Hepatocyte (in vitro differentiated cells): ENCODE results near the gene PCDH9. TPM values are rescaled to one million over a fixed set of nuclear protein-coding genes. Genes with fewer than 3 reads are reported as not detected.

Experiments used
- DNase-seq: peaks from one replicate; pipeline ENCODE4 v3.0.0-alpha.2; 2016; ENCODE audit warnings: low spot score
- H2AFZ ChIP-seq: fragments of 200-600 bp; sonication (generic); 2 replicates; pipeline ENCODE4 v1.6.0; 2016; ENCODE audit warnings: antibody characterized with exemption, mild to moderate bottlenecking
- H3K27ac ChIP-seq: fragments of 200-600 bp; sonication (generic); 2 replicates; pipeline ENCODE4 v1.5.1; 2016; ENCODE audit warnings: mild to moderate bottlenecking
- H3K27me3 ChIP-seq: fragments of 200-600 bp; sonication (generic); 2 replicates; pipeline ENCODE4 v1.6.1; 2016
- H3K36me3 ChIP-seq: fragments of 200-600 bp; sonication (generic); replicated peaks from 2 replicates; pipeline ENCODE4 v1.5.1; 2016; ENCODE audit warnings: low read depth; ENCODE audit not compliant: insufficient read depth
- H3K4me1 ChIP-seq: fragments of 200-600 bp; sonication (generic); 2 replicates; pipeline ENCODE4 v1.5.1; 2016; ENCODE audit warnings: mild to moderate bottlenecking, moderate library complexity; ENCODE audit not compliant: insufficient read depth
- H3K4me2 ChIP-seq: fragments of 200-600 bp; sonication (generic); 2 replicates; pipeline ENCODE4 v1.6.0; 2016
- H3K4me3 ChIP-seq: fragments of 200-600 bp; sonication (generic); 2 replicates; pipeline ENCODE4 v1.5.1; 2016; ENCODE audit warnings: mild to moderate bottlenecking
- H3K79me2 ChIP-seq: fragments of 200-600 bp; sonication (generic); 2 replicates; pipeline ENCODE4 v1.6.0; 2017; ENCODE audit warnings: mild to moderate bottlenecking
- H3K9me2 ChIP-seq: fragments of 200-600 bp; sonication (generic); replicated peaks from 2 replicates; pipeline ENCODE4 v1.6.0; 2017; ENCODE audit warnings: mild to moderate bottlenecking; ENCODE audit not compliant: insufficient read depth
- H3K9me3 ChIP-seq: fragments of 200-600 bp; sonication (generic); 2 replicates; pipeline ENCODE4 v1.5.1; 2016; ENCODE audit warnings: low read depth, mild to moderate bottlenecking
- H4K20me1 ChIP-seq: fragments of 200-600 bp; sonication (generic); 2 replicates; pipeline ENCODE4 v1.6.0; 2016; ENCODE audit warnings: mild to moderate bottlenecking; ENCODE audit not compliant: insufficient read depth, poor library complexity, severe bottlenecking
- EZH2 ChIP-seq: fragments of 200-600 bp; sonication (generic); IDR thresholded peaks from 2 replicates; pipeline ENCODE4 v1.6.1; 2016; ENCODE audit warnings: antibody characterized with exemption, mild to moderate bottlenecking, borderline replicate concordance
- EZH2phosphoT487 ChIP-seq: fragments of 200-600 bp; sonication (generic); IDR thresholded peaks from one replicate; pipeline ENCODE4 v1.6.1; 2018; ENCODE audit warnings: antibody characterized with exemption, mild to moderate bottlenecking, low read depth, moderate library complexity; ENCODE audit not compliant: unreplicated experiment, severe bottlenecking
- WGBS: methylation state at CpG from one replicate; pipeline ENCODE4 v1.1.6; 2016; ENCODE audit warnings: low lambda C conversion rate; ENCODE audit errors: missing lambda C conversion rate; 5-methylcytosine and 5-hydroxymethylcytosine counted together
- polyA plus RNA-seq: library from polyadenylated mRNA; unstranded; fragments of >200 nt; fragmentation: Nextera tagmentation; extraction: Ambion mirVana; gene quantifications from 2 replicates; pipeline ENCODE4 v1.2.1, GENCODE V29; 2016
- total RNA-seq: library from RNA; depleted of rRNA; stranded (reverse); fragments of >200 nt; gene quantifications from 2 replicates; pipeline ENCODE4 v1.2.3, GENCODE V29; 2014
- TF ChIP-seq, protein P1 (sequence below): fragments of 200-600 bp; sonication (generic); IDR thresholded peaks from 2 replicates; pipeline ENCODE4 v1.5.1; 2016; ENCODE audit warnings: antibody characterized with exemption, mild to moderate bottlenecking; ENCODE audit not compliant: poor library complexity

PCDH9 gene
- total and polyA plus RNA-seq, 2 experiments from 2014 or later: 6.9 to 15.0 TPM

- Histone ChIP-seq H3K4me1 (no peaks in the 10 kb centered on the region), H3K4me2 (no peak overlapping the region), H3K79me2 (no peaks in the 10 kb centered on the region), H3K9me2 (no peaks in the 10 kb centered on the region), H4K20me1 (no peaks in the 10 kb centered on the region), H3K36me3 (no peaks in the 10 kb centered on the region), H3K9me3 (no peaks in the 10 kb centered on the region), H3K4me3 (no peak overlapping the region), H3K27me3 (no peaks in the 10 kb centered on the region), H3K27ac (no peak overlapping the region), H2AFZ (no peak overlapping the region)
- no peak for DNase-seq
- TF ChIP-seq, protein P1, sequence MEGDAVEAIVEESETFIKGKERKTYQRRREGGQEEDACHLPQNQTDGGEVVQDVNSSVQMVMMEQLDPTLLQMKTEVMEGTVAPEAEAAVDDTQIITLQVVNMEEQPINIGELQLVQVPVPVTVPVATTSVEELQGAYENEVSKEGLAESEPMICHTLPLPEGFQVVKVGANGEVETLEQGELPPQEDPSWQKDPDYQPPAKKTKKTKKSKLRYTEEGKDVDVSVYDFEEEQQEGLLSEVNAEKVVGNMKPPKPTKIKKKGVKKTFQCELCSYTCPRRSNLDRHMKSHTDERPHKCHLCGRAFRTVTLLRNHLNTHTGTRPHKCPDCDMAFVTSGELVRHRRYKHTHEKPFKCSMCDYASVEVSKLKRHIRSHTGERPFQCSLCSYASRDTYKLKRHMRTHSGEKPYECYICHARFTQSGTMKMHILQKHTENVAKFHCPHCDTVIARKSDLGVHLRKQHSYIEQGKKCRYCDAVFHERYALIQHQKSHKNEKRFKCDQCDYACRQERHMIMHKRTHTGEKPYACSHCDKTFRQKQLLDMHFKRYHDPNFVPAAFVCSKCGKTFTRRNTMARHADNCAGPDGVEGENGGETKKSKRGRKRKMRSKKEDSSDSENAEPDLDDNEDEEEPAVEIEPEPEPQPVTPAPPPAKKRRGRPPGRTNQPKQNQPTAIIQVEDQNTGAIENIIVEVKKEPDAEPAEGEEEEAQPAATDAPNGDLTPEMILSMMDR: no peak
- TF ChIP-seq EZH2phosphoT487 (no peak), EZH2 (no peak)
- WGBS: 97% methylated on average over 2 of the region's 2 CpGs
These were observed 214.0 kb downstream of the PCDH9 start for GRCh38 chr13:67015976-67016600.

- TF ChIP-seq, protein P1: no peak
- 83% methylated on average over 1 of the region's 1 CpG for WGBS
- H2AFZ ChIP-seq: no peak overlapping the region
These were observed 215.7 kb downstream of the PCDH9 start for GRCh38 chr13:67014399-67014798.

DNA sequence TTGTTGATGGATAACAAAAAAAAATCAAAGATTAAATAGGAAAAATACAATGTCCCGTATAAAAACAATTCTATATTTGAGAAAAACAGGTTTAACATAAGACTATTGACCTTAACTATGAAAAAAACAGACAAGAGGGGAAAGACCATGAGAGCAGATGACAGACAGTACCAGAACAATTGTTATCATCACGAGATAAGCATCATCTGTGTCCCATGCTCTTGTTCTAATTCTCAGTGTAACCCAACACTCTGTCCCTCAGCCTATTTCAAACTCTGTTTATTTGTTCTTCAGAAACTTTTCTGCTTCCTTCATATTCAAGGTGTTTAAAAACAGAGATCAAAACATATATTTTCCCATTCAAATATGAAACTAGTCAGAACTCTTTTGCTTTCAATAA is 216.4 kb downstream of the PCDH9 start:
- H3K36me3 ChIP-seq: no peaks in the 10 kb centered on the region
- TF ChIP-seq, protein P1: no peak
- no peak for TF ChIP-seq EZH2phosphoT487
- TF ChIP-seq EZH2: no peak
- no peak overlapping the region for H3K4me2 ChIP-seq
- DNase-seq: no peak
- H3K27ac ChIP-seq: no peak overlapping the region
- 85% methylated on average over 2 of the region's 2 CpGs for WGBS
- no peaks in the 10 kb centered on the region for H3K9me3 ChIP-seq
- no peaks in the 10 kb centered on the region for H3K79me2 ChIP-seq
- H3K9me2 ChIP-seq: no peaks in the 10 kb centered on the region
- H2AFZ ChIP-seq: no peak overlapping the region
- no peaks in the 10 kb centered on the region for H3K27me3 ChIP-seq
- no peaks in the 10 kb centered on the region for H4K20me1 ChIP-seq
- no peaks in the 10 kb centered on the region for H3K4me1 ChIP-seq
- H3K4me3 ChIP-seq: no peak overlapping the region

More at GRCh38 chr13:67014399-67014798, 215.7 kb downstream of the PCDH9 start:
- Histone ChIP-seq H3K27ac (no peak overlapping the region), H3K36me3 (no peaks in the 10 kb centered on the region), H3K4me3 (no peak overlapping the region), H3K9me3 (no peaks in the 10 kb centered on the region), H4K20me1 (no peaks in the 10 kb centered on the region), H3K4me2 (no peak overlapping the region), H3K79me2 (no peaks in the 10 kb centered on the region), H3K9me2 (no peaks in the 10 kb centered on the region), H3K4me1 (no peaks in the 10 kb centered on the region), H3K27me3 (no peaks in the 10 kb centered on the region)
- no peak for DNase-seq
